ENCODE results near the gene BLOC1S2.

DNA sequence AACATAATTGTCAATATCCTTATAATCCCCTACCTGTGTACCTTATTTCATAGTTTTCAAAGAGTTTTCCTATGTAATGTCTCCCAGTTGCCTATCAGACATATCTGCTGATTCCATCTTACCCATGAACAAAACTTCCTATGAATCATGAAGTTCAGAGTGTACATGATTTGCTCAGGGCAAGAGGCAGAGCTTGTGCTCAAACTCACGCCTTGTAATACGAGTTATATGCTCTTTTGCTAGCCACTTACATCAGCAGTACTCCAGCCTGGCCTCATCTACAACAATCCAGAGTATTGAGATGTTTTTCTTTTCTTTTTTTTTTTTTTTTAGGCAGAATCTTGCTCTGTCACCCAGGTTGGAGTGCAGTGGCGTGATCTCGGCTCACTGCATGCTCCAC, 31.7 kb upstream of the BLOC1S2 start:
- TF ChIP-seq, protein P1, sequence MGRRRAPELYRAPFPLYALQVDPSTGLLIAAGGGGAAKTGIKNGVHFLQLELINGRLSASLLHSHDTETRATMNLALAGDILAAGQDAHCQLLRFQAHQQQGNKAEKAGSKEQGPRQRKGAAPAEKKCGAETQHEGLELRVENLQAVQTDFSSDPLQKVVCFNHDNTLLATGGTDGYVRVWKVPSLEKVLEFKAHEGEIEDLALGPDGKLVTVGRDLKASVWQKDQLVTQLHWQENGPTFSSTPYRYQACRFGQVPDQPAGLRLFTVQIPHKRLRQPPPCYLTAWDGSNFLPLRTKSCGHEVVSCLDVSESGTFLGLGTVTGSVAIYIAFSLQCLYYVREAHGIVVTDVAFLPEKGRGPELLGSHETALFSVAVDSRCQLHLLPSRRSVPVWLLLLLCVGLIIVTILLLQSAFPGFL (CRISPR knock-in tag; IDR thresholded peaks at IDR 0.05; ENCODE audit: borderline replicate concordance): no peak
- TF ChIP-seq, protein P2, sequence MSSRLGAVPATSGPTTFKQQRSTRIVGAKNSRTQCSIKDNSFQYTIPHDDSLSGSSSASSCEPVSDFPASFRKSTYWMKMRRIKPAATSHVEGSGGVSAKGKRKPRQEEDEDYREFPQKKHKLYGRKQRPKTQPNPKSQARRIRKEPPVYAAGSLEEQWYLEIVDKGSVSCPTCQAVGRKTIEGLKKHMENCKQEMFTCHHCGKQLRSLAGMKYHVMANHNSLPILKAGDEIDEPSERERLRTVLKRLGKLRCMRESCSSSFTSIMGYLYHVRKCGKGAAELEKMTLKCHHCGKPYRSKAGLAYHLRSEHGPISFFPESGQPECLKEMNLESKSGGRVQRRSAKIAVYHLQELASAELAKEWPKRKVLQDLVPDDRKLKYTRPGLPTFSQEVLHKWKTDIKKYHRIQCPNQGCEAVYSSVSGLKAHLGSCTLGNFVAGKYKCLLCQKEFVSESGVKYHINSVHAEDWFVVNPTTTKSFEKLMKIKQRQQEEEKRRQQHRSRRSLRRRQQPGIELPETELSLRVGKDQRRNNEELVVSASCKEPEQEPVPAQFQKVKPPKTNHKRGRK (CRISPR knock-in tag; IDR thresholded peaks at IDR 0.05; ENCODE audit: borderline replicate concordance): no peak
- TF ChIP-seq, protein P3, sequence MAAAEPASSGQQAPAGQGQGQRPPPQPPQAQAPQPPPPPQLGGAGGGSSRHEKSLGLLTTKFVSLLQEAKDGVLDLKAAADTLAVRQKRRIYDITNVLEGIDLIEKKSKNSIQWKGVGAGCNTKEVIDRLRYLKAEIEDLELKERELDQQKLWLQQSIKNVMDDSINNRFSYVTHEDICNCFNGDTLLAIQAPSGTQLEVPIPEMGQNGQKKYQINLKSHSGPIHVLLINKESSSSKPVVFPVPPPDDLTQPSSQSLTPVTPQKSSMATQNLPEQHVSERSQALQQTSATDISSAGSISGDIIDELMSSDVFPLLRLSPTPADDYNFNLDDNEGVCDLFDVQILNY (CRISPR knock-in tag; IDR thresholded peaks at IDR 0.05): no peak
- TF ChIP-seq NR3C1 (CRISPR knock-in tag; conservative IDR thresholded peaks at IDR 0.05; ENCODE audit: low read depth) (no peak), CREB1 (CRISPR knock-in tag; IDR thresholded peaks at IDR 0.05) (no peak)
- TF ChIP-seq, protein P4, sequence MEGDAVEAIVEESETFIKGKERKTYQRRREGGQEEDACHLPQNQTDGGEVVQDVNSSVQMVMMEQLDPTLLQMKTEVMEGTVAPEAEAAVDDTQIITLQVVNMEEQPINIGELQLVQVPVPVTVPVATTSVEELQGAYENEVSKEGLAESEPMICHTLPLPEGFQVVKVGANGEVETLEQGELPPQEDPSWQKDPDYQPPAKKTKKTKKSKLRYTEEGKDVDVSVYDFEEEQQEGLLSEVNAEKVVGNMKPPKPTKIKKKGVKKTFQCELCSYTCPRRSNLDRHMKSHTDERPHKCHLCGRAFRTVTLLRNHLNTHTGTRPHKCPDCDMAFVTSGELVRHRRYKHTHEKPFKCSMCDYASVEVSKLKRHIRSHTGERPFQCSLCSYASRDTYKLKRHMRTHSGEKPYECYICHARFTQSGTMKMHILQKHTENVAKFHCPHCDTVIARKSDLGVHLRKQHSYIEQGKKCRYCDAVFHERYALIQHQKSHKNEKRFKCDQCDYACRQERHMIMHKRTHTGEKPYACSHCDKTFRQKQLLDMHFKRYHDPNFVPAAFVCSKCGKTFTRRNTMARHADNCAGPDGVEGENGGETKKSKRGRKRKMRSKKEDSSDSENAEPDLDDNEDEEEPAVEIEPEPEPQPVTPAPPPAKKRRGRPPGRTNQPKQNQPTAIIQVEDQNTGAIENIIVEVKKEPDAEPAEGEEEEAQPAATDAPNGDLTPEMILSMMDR (IDR thresholded peaks at IDR 0.05): no peak
- TF ChIP-seq, protein P5, sequence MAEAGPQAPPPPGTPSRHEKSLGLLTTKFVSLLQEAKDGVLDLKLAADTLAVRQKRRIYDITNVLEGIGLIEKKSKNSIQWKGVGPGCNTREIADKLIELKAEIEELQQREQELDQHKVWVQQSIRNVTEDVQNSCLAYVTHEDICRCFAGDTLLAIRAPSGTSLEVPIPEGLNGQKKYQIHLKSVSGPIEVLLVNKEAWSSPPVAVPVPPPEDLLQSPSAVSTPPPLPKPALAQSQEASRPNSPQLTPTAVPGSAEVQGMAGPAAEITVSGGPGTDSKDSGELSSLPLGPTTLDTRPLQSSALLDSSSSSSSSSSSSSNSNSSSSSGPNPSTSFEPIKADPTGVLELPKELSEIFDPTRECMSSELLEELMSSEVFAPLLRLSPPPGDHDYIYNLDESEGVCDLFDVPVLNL (CRISPR knock-in tag; IDR thresholded peaks at IDR 0.05; ENCODE audit: borderline replicate concordance, low read depth): no peak
- TF ChIP-seq, protein P6, sequence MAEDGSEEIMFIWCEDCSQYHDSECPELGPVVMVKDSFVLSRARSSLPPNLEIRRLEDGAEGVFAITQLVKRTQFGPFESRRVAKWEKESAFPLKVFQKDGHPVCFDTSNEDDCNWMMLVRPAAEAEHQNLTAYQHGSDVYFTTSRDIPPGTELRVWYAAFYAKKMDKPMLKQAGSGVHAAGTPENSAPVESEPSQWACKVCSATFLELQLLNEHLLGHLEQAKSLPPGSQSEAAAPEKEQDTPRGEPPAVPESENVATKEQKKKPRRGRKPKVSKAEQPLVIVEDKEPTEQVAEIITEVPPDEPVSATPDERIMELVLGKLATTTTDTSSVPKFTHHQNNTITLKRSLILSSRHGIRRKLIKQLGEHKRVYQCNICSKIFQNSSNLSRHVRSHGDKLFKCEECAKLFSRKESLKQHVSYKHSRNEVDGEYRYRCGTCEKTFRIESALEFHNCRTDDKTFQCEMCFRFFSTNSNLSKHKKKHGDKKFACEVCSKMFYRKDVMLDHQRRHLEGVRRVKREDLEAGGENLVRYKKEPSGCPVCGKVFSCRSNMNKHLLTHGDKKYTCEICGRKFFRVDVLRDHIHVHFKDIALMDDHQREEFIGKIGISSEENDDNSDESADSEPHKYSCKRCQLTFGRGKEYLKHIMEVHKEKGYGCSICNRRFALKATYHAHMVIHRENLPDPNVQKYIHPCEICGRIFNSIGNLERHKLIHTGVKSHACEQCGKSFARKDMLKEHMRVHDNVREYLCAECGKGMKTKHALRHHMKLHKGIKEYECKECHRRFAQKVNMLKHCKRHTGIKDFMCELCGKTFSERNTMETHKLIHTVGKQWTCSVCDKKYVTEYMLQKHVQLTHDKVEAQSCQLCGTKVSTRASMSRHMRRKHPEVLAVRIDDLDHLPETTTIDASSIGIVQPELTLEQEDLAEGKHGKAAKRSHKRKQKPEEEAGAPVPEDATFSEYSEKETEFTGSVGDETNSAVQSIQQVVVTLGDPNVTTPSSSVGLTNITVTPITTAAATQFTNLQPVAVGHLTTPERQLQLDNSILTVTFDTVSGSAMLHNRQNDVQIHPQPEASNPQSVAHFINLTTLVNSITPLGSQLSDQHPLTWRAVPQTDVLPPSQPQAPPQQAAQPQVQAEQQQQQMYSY (CRISPR knock-in tag; IDR thresholded peaks at IDR 0.05): no peak
- TF ChIP-seq, protein P7, sequence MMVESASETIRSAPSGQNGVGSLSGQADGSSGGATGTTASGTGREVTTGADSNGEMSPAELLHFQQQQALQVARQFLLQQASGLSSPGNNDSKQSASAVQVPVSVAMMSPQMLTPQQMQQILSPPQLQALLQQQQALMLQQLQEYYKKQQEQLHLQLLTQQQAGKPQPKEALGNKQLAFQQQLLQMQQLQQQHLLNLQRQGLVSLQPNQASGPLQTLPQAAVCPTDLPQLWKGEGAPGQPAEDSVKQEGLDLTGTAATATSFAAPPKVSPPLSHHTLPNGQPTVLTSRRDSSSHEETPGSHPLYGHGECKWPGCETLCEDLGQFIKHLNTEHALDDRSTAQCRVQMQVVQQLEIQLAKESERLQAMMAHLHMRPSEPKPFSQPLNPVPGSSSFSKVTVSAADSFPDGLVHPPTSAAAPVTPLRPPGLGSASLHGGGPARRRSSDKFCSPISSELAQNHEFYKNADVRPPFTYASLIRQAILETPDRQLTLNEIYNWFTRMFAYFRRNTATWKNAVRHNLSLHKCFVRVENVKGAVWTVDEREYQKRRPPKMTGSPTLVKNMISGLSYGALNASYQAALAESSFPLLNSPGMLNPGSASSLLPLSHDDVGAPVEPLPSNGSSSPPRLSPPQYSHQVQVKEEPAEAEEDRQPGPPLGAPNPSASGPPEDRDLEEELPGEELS (CRISPR knock-in tag; IDR thresholded peaks at IDR 0.05): no peak
